ENCODE data around the gene ID3.

The ID3 gene

GRCh38 chr1:23559136-23559984 lies at the start of gene ID3:
Gene ID3 (minus strand): TSS chr1:23559501. CDS start chr1:23559426, 75 bp downstream.
- peak; percentile 86 for DNase-seq (ENCODE audit: low read depth)
- TF ChIP-seq CTCF (IDR thresholded peaks at IDR 0.05; ENCODE audit: low read depth, low read length, missing control alignments) = no peak
- H3K4me3 ChIP-seq (ENCODE audit: low read depth, low read length) = peak within 1 kb of the TSS; percentile 84

- no peak for TF ChIP-seq CTCF (IDR thresholded peaks at IDR 0.05; ENCODE audit: low read depth, low read length, missing control alignments)
- DNase-seq (ENCODE audit: low read depth) = no peak
- H3K4me3 ChIP-seq (ENCODE audit: low read depth, low read length) = no peak overlapping the region
Measured at GRCh38 chr1:23607944-23608343, 48.6 kb upstream of the ID3 start.

- no peak overlapping the region for H3K4me3 ChIP-seq (ENCODE audit: low read depth, low read length)
- DNase-seq (ENCODE audit: low read depth) = no peak
- TF ChIP-seq CTCF (IDR thresholded peaks at IDR 0.05; ENCODE audit: low read depth, low read length, missing control alignments) = no peak
Measured at GRCh38 chr1:23601968-23602876, 42.9 kb upstream of the ID3 start.

GRCh38 chr1:23601135-23601967 lies 42.0 kb upstream of the ID3 start:
- TF ChIP-seq CTCF (IDR thresholded peaks at IDR 0.05; ENCODE audit: low read depth, low read length, missing control alignments) = no peak
- no peak for DNase-seq (ENCODE audit: low read depth)
- no peak overlapping the region for H3K4me3 ChIP-seq (ENCODE audit: low read depth, low read length)

GRCh38 chr1:23600283-23600682 lies 41.0 kb upstream of the ID3 start:
- DNase-seq (ENCODE audit: low read depth) = no peak
- no peak for TF ChIP-seq CTCF (IDR thresholded peaks at IDR 0.05; ENCODE audit: low read depth, low read length, missing control alignments)
- H3K4me3 ChIP-seq (ENCODE audit: low read depth, low read length) = no peak overlapping the region

GRCh38 chr1:23599125-23599524 lies 39.8 kb upstream of the ID3 start:
- no peak for TF ChIP-seq CTCF (IDR thresholded peaks at IDR 0.05; ENCODE audit: low read depth, low read length, missing control alignments)
- no peak overlapping the region for H3K4me3 ChIP-seq (ENCODE audit: low read depth, low read length)
- DNase-seq (ENCODE audit: low read depth) = no peak
